Mesenteric fat pad (tissue), 1 donor: ENCODE measurements around the gene ZBTB22. TPM values are rescaled to one million over a fixed set of nuclear protein-coding genes. Genes with fewer than 3 reads are reported as not detected.

Source experiments
- microRNA-seq: library from miRNA; unstranded; fragments of <30 nt; microRNA quantifications from one replicate; pipeline ENCODE4 v1.2.0, GENCODE V29; 2020; ENCODE audit warnings: borderline number of aligned reads
- total RNA-seq: library from RNA; stranded (reverse); fragmentation: NEBNext Ultra II Directional; extraction: Animal tissue kit (Norgen Biotek cat#: 25700); gene quantifications from one replicate; pipeline ENCODE4 v1.2.1, GENCODE V29; 2021
- donor health status: DM: yes; HTN: yes; CAD: no.

The ZBTB22 gene
- total RNA-seq, 1 donor from 2014 or later, result 12.1 TPM

Small RNAs within 50 kb of the gene (microRNA-seq; reads per million reads assigned to microRNA genes)
- not detected for gene MIR6834
- gene MIR6873, result not detected

Other genes with a start within 250 kb of the ZBTB22 start
- 82.5 TPM for gene HLA-DPA1, start 244.1 kb downstream of the ZBTB22 start, total RNA-seq
- gene HLA-DPB1, start 241.8 kb downstream of the ZBTB22 start, total RNA-seq, result 52.5 TPM
- gene COL11A2, start 125.3 kb downstream of the ZBTB22 start, total RNA-seq, result 0.67 TPM
- gene RXRB, start 117.1 kb downstream of the ZBTB22 start, total RNA-seq, result 35.8 TPM
- 109 TPM for gene SLC39A7, start 116.9 kb downstream of the ZBTB22 start, total RNA-seq
- gene HSD17B8, start 113.1 kb downstream of the ZBTB22 start, total RNA-seq, result 5.3 TPM
- 32.6 TPM for gene RING1, start 109.2 kb downstream of the ZBTB22 start, total RNA-seq
- gene VPS52, start 45.9 kb downstream of the ZBTB22 start, total RNA-seq, result 39.8 TPM
- 1,776 TPM for gene RPS18, start 45.7 kb downstream of the ZBTB22 start, total RNA-seq
- gene B3GALT4, start 40.6 kb downstream of the ZBTB22 start, total RNA-seq, result 10.7 TPM
- 48.9 TPM for gene WDR46, start 28.5 kb downstream of the ZBTB22 start, total RNA-seq
- 34.8 TPM for gene PFDN6, start 28.1 kb downstream of the ZBTB22 start, total RNA-seq
- gene RGL2, start 18.8 kb downstream of the ZBTB22 start, total RNA-seq, result 56.2 TPM
- gene TAPBP, start 3.7 kb downstream of the ZBTB22 start, total RNA-seq, result 77.9 TPM
- gene DAXX, start 5.2 kb upstream of the ZBTB22 start, total RNA-seq, result 41.7 TPM
- gene KIFC1, start 74.1 kb upstream of the ZBTB22 start, total RNA-seq, result 0.19 TPM
- gene PHF1, start 93.3 kb upstream of the ZBTB22 start, total RNA-seq, result 42.5 TPM
- 103 TPM for gene CUTA, start 100.4 kb upstream of the ZBTB22 start, total RNA-seq
- 14.1 TPM for gene SYNGAP1, start 102.3 kb upstream of the ZBTB22 start, total RNA-seq
- gene ZBTB9, start 136.8 kb upstream of the ZBTB22 start, total RNA-seq, result 4.6 TPM